ENCODE results near the gene SYT17. TPM values are rescaled to one million over a fixed set of nuclear protein-coding genes. Genes with fewer than 3 reads are reported as not detected.
A peak's percentile ranks its signal among the peaks of the same experiment; 100 is the strongest.

SYT17 gene
- total and polyA plus RNA-seq, 11 donors = 0.23 to 5.2 (median 0.66) TPM

DNA sequence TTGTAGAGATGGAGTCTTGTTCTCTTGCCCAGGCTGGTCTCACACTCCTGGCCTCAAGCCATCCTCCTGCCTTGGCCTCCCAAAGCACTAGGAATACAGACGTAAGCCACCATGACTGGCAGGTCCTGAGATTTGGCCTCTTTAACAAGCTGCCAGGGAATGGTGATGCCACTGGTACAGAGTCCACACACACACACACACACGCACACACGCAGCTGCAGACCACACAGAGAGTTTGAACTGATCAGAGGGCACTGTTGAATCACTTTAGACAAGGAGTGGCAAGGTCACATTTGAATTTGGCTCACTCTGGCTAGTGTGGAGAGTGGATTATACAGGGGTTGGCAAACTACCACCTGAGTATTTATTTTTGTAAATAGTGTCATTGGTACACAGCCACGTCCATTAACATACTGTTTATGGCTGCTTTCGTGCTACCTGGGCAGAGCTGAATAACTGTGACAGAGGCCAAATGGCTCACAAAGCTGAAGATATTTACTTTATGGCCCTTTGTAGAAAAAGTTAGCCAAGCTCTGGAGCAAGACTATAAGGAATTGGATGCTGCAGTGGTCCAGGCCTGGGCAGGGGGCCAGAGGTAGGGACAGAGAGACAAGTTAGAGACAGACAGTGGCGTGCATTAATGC is 44.4 kb upstream of the SYT17 start:
- peaks cover 0 to 10% (median 0%) of the 10 kb centered on the region in 12 donors for H3K9me3 ChIP-seq
- TF ChIP-seq, protein P1, sequence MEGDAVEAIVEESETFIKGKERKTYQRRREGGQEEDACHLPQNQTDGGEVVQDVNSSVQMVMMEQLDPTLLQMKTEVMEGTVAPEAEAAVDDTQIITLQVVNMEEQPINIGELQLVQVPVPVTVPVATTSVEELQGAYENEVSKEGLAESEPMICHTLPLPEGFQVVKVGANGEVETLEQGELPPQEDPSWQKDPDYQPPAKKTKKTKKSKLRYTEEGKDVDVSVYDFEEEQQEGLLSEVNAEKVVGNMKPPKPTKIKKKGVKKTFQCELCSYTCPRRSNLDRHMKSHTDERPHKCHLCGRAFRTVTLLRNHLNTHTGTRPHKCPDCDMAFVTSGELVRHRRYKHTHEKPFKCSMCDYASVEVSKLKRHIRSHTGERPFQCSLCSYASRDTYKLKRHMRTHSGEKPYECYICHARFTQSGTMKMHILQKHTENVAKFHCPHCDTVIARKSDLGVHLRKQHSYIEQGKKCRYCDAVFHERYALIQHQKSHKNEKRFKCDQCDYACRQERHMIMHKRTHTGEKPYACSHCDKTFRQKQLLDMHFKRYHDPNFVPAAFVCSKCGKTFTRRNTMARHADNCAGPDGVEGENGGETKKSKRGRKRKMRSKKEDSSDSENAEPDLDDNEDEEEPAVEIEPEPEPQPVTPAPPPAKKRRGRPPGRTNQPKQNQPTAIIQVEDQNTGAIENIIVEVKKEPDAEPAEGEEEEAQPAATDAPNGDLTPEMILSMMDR (IDR thresholded peaks at IDR 0.05) = no peak
- TF ChIP-seq POLR2A (IDR thresholded peaks at IDR 0.05) = no peak
- DNase-seq = peak in 1 of 5 donors; percentile 56
- WGBS, 4 donors = 79 to 89% (median 85%) methylated on average over 6 of the region's 6 CpGs
- peaks cover 0 to 33% (median 18%) of the 10 kb centered on the region in 9 donors for H3K36me3 ChIP-seq
- H3K4me1 ChIP-seq = peaks cover 0 to 41% (median 11%) of the 10 kb centered on the region in 12 donors
- no peak overlapping the region for H3K4me3 ChIP-seq
- intact Hi-C loops (cut with DNase I) = no loop called here
- ATAC-seq = no peak
- no peak overlapping the region for H3K27ac ChIP-seq
- H3K27me3 ChIP-seq = no peaks in the 10 kb centered on the region

DNA sequence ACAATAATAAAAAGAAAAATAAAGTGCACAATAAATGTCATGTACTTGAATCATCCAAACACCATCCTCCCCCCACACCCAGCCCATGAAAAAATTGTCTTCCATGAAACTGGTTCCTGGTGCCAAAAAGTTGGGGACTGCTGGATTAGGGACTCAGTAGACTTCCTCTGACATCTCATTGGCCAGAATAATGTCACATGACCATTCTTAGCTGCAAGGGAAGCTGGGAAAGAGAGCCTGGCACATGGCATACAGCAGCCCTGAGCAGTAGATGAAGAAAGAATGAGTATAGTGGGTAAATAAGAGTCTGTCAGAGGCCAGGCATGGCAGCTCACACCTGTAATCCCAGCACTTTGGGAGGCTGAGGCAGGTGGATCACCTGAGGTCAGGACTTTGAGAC is 41.7 kb upstream of the SYT17 start:
- H3K4me1 ChIP-seq = peaks cover 0 to 47% (median 17%) of the 10 kb centered on the region in 12 donors
- intact Hi-C loops (cut with DNase I) = no loop called here
- H3K36me3 ChIP-seq = peaks cover 0 to 18% (median 5%) of the 10 kb centered on the region in 9 donors
- DNase-seq (no peak), ATAC-seq (no peak)
- no peak overlapping the region for H3K27ac ChIP-seq
- H3K27me3 ChIP-seq = no peaks in the 10 kb centered on the region
- peaks cover 0 to 10% (median 0%) of the 10 kb centered on the region in 12 donors for H3K9me3 ChIP-seq
- H3K4me3 ChIP-seq = no peak overlapping the region
- TF ChIP-seq POLR2A (IDR thresholded peaks at IDR 0.05) = no peak
- TF ChIP-seq, protein P1 (IDR thresholded peaks at IDR 0.05) = no peak

DNA sequence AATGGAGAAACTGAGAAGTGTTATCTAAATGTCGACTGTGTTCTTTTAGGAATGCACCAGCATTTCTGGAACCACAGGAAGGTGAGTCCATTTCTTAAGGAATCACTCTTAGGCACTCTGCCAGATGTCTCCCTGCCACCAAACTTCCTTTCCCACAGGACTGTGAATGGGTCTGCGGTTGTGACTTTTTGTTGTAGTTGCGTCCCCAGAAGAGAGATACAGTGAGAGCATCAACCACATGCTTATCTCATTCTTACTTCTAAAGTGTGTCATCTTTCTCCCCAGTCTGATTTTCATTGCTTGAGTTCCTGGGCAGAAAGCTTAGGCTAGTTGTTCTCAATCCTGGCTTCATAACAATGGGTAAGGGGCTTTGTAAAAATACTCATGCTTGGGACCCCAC is 40.8 kb upstream of the SYT17 start:
- peak overlapping the region in 1 of 12 donors; percentile 33 for H3K27ac ChIP-seq
- whole genome bisulfite sequencing, 4 donors = 50 to 75% (median 57%) methylated on average over 3 of the region's 3 CpGs
- H3K36me3 ChIP-seq = peaks cover 0 to 9% (median 0%) of the 10 kb centered on the region in 9 donors
- ATAC-seq (no peak), DNase-seq (no peak)
- no peak overlapping the region for H3K4me3 ChIP-seq
- intact Hi-C loops (cut with DNase I) = no loop called here
- TF ChIP-seq POLR2A (IDR thresholded peaks at IDR 0.05) = no peak
- TF ChIP-seq, protein P1 (IDR thresholded peaks at IDR 0.05) = no peak
- H3K4me1 ChIP-seq = peaks cover 0 to 56% (median 27%) of the 10 kb centered on the region in 12 donors
- peaks cover 0 to 10% (median 0%) of the 10 kb centered on the region in 12 donors for H3K9me3 ChIP-seq
- no peaks in the 10 kb centered on the region for H3K27me3 ChIP-seq

DNA sequence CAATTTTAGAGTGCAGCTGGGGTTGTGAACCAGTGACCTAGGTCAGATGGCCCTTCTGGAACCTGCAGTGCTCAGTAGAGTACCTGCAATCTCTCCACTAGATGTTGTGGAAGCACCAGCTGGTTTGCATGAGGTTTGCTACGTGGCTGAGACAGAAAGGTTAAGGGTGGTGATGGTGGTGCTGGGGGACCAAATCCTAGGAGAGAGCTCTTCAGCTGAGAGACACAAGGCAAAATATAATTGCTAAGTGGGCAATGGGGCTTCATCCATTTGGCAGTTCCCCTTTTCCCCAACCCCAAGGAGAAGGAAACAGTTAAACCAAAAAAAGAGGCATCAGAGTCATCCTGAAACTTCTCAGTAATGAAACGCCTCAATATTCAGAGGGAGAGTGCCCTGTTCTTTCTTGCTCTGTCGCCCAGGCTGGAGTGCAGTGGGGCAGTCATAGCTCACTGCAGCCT is 40.3 kb upstream of the SYT17 start:
- 65 to 75% (median 72%) methylated on average over 3 of the region's 3 CpGs for WGBS, 4 donors
- H3K27me3 ChIP-seq = no peaks in the 10 kb centered on the region
- peaks cover 0 to 6% (median 0%) of the 10 kb centered on the region in 9 donors for H3K36me3 ChIP-seq
- intact Hi-C loops (cut with DNase I) = no loop called here
- DNase-seq = no peak
- H3K27ac ChIP-seq = peak overlapping the region in 1 of 12 donors; percentile 42
- H3K4me1 ChIP-seq = peaks cover 0 to 61% (median 29%) of the 10 kb centered on the region in 12 donors
- TF ChIP-seq, protein P1 (IDR thresholded peaks at IDR 0.05) = no peak
- no peak for TF ChIP-seq POLR2A (IDR thresholded peaks at IDR 0.05)
- no peak overlapping the region for H3K4me3 ChIP-seq
- H3K9me3 ChIP-seq = peaks cover 0 to 10% (median 0%) of the 10 kb centered on the region in 12 donors
- ATAC-seq = no peak
